ENCODE measurements around the gene S100A2.
A peak's percentile ranks its signal among the peaks of the same experiment; 100 is the strongest.
"Not testable (repeated sequence)": the region's sequence is repeated elsewhere in the genome, so short reads cannot be mapped to it uniquely, and the experiment has no call there.

The S100A2 gene

DNA sequence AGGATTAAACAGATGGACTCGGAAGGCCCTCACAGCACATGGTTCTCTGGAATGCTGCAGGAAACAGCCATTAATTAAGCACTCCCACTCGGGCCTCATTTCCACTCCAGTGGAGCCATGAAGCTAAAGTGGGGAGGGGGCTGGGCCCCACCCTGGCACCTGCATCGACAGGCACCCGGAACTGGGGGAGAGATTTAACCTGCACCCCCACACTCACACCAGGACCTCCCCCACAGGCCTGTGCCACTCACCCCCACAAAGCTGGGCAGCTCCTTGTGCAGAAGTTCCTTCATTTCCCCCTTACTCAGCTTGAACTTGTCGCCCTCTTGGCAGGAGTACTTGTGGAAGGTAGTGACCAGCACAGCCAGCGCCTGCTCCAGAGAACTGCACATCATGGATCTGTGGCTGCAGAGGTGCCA is 2.2 kb downstream of the S100A2 start:
- DNase-seq (ENCODE audit: low spot score) = no peak

DNA sequence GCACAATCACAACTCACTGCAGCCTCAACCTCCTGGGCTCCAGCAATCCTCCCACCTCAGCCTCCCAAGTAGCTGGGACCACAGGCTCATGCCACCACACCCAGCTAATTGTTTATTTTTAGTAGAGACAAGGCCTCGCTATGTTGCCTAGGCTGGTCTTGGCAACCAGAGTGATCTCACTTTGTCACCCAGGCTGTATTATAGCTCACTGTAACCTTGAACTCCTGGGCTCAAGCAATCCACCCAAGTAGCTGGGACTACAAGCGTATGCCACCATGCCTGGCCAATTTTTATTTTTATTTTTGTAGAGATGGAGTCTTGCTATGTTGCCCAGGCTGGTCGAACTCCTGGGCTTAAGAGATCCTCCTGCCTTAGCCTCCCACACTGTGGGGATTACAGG is 3.6 kb downstream of the S100A2 start:
- not testable (repeated sequence) for DNase-seq (ENCODE audit: low spot score)

DNA sequence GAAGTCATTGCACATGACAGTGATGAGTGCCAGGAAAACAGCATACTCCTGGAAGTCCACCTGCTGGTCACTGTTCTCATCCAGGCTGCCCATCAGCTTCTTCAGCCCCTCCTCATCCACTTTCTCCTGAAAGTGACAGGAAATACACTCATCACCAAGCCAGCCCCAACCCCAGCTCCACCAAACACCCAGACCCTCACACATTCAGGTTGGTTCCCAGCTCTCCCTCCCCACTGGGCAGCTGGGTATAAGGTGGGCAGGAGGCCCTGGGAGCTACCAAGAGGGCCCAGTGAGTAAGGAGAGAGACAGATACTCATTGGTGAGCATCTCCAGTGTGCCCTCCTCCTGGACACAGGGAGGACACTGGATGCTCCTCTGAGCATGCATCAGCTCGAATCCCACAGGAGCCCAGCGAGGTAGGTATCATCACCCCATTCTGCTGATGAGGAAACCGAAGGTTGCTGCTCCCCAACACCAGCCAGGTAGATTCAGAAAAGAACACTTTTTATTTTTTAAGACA is 4.1 kb downstream of the S100A2 start:
- DNase-seq (ENCODE audit: low spot score) = no peak

DNA sequence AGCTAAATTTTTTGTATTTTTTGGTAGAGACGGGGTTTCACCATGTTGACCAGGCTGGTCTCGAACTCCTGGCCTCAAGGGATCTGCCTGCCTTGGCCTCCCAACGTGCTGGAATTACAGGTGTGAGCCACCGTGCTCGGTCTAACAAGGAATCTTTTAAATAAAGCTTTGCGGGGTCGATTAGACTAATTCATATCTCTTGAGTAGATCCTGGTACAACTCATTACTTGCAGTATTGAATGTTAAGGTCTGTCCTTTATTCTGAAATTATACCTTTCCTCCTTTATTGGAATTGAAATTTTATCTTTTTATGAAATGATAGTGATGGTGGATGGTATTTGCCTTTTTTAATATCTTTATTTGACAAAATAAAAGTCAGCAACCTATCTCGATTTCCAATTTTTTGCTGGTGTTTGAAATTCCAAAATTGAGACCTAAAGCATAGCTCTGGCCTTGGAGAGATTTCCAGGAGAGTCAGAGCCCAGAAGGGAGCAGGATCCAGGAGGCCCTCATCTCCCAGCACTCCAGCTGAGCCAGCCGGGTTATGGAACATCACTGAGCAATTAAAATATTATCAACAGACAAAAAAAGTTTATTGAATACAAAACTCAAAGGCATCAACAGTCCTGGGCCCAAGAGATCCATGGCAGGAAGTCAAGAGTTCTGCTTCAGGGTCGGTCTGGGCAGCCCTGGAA is 4.7 kb downstream of the S100A2 start:
- DNase-seq (ENCODE audit: low spot score) = no peak

- no peak for DNase-seq (ENCODE audit: low spot score)
These were observed 5.4 kb downstream of the S100A2 start for GRCh38 chr1:153560241-153560640.

DNA sequence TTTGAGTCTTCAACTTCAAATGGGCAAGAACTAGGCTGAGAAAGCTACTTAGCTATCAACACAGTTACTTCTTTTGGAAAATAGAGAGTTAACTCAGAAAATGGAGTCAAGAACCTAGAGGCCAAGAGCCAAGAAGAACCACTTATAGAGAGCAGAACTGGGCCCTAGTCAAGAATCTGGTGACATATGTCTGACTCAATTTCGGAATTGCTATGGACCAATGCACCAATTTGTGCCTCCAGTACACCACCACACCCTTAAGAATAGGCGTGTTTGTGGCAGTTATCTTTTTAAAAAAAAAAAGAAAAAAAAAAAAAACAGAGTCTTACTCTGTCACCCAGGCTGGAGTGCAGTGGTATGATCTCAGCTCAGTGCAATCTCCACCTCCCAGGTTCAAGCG is 7.8 kb downstream of the S100A2 start:
- no peak for DNase-seq (ENCODE audit: low spot score)

- no peak for DNase-seq (ENCODE audit: low spot score)
These were observed 9.3 kb downstream of the S100A2 start for GRCh38 chr1:153556348-153556747.

- DNase-seq (ENCODE audit: low spot score) = no peak
These were observed 11.7 kb downstream of the S100A2 start for GRCh38 chr1:153553830-153554541.

- DNase-seq (ENCODE audit: low spot score) = no peak
These were observed 12.5 kb downstream of the S100A2 start for GRCh38 chr1:153553096-153553495.

- DNase-seq (ENCODE audit: low spot score) = no peak
These were observed 13.3 kb downstream of the S100A2 start for GRCh38 chr1:153552335-153552734.

GRCh38 chr1:153550827-153551500 is 14.7 kb downstream of the S100A2 start:
- DNase-seq (ENCODE audit: low spot score) = no peak

DNA sequence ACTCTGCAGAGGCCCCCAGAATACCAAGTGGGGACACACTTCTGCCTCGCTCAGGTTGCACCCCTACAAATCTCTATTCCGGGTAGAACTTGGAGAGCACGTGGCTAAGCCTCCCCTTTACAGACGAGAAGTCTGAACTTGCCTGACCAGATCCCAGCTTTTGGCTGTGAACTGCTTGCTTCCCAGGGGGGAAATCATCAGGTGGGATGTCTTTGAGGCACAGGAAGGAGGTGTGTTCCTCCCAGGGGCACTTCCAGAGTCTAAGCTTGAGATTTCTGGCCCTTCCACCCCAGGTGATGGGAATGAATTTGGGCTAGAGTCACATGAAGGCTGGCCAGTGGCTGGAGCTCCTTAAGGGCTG is 15.3 kb downstream of the S100A2 start:
- no peak for DNase-seq (ENCODE audit: low spot score)

DNA sequence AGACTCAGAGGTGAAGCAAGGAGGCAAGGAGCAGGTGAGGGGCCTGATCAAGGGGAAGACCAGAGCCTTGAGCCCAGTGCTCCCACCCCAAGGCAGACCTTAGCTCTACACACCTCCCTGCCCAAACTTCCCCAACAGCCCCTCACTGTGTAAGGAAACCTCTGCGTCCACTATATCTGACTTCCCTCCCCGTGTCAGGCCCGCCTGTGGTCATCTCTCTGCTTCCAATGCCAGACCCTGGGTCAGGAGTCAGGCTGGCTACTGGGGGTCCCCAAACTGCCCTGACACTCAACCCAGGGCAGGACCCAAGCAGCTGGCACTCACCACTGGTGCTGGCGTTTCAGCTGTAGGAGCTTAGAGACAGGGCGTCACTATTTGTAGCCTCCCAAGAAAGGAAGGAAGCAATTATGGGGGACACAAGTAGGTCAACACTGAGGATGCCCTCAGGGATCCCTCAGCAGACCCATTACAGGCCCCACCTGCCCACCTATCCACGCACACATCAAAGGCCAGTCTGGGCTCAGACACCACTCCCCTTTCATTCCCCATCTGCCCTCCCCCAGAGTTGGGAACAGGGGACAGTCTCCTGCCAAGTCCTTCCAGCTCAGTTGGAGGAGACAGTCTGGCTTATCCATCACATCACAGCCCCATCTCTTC is 15.8 kb downstream of the S100A2 start:
- DNase-seq (ENCODE audit: low spot score) = no peak

DNA sequence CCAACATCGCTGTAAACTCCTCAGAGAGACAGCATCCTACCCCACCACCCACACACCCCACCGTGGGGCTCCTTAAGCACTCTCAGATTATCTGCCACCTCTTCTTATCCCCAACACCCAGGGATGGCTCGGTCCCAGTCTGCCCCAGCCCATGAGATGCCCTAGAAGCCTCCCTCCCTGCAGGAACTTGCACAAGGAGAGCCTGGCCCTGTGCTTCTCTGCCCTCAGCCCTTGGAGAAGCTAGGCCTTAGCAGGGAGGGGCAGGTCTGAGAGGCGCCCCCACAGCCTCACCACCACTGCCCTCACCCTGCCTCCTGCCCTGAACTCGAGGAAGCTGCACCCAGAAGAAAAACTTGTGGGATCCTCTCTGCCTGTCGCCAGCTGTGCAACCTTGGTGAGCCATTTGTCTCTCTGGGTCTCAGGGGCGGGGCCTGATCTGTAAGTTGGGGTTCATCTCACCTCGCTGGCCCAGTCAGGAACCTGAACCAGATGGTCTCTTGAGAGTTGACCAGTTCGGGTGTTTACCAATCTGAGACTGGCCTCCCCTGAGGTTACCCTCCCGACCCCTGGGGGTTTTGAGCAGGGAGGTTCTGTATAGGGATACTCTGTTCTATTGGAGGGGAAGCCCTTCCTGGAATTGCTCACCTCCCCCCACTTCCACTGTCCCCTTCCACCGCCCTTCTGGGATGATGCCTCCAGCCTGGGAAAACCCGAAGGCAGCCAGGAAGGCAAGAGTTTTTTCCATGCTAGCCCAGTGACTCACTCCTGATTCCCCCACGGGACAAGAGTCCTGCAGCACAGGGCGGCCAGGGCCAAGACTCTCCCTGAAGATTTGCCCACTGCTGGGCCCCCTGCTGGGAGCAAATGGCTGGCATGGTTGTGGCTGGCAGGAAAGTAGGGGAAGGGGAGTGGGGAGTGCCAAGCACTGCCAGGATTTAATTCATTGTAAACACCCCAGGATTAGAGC is 16.6 kb downstream of the S100A2 start, which contains the start of gene S100A3:
TSS of gene S100A3 (minus strand) at position 537 of the 967 bp plus-strand sequence. CDS start 773 bp downstream, outside the sequence.
- DNase-seq (ENCODE audit: low spot score) = no peak

DNA sequence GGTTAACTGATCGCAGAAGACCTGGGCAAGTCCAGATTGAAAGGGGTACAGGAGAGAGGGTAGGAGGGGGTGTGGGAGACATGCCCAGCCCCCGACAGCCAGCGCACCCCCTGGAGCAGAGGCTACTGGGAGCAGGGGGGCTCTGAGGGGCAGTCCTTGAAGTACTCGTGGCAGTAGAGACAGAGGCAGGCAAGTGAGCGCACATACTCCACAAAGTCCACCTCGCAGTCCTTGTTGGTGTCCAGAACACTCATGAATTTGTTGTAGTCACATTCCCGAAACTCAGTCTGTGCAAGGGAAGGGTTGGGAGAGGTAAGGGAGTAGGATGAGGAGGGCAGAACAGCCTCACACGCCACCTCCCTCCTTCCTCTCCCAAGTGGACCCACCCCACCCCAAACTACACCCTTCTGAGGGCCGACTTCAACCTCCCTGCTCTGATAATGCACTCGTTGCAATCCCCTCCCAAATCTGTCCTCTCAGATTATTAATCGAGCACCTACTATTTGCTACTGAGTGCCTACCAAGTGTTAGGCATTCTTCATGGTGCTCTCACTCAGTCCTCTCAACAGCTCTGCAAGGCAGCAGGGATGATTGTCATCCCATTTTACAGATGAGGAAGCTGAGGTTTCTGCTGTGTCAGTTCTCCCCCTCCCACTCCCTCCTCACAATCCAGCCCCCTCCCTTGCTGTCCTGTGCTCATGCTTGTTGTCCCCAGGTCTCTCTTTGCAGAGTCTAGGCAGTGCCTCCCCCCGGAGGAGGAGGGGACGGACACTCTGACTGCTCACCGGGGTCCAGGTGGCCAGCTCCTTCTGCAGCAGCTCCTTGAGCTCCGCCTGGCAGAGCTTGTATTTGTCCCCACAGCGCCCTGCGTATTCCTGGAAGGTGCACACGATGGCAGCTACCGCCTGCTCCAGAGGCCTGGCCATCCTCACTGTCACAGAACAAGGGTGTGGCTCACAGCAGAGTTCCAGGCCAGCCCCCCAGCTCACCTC is 17.8 kb downstream of the S100A2 start:
- no peak for DNase-seq (ENCODE audit: low spot score)

- DNase-seq (ENCODE audit: low spot score) = no peak
These were observed 18.7 kb downstream of the S100A2 start for GRCh38 chr1:153546796-153547559.

GRCh38 chr1:153546371-153546770 is 19.3 kb downstream of the S100A2 start:
- no peak for DNase-seq (ENCODE audit: low spot score)

DNA sequence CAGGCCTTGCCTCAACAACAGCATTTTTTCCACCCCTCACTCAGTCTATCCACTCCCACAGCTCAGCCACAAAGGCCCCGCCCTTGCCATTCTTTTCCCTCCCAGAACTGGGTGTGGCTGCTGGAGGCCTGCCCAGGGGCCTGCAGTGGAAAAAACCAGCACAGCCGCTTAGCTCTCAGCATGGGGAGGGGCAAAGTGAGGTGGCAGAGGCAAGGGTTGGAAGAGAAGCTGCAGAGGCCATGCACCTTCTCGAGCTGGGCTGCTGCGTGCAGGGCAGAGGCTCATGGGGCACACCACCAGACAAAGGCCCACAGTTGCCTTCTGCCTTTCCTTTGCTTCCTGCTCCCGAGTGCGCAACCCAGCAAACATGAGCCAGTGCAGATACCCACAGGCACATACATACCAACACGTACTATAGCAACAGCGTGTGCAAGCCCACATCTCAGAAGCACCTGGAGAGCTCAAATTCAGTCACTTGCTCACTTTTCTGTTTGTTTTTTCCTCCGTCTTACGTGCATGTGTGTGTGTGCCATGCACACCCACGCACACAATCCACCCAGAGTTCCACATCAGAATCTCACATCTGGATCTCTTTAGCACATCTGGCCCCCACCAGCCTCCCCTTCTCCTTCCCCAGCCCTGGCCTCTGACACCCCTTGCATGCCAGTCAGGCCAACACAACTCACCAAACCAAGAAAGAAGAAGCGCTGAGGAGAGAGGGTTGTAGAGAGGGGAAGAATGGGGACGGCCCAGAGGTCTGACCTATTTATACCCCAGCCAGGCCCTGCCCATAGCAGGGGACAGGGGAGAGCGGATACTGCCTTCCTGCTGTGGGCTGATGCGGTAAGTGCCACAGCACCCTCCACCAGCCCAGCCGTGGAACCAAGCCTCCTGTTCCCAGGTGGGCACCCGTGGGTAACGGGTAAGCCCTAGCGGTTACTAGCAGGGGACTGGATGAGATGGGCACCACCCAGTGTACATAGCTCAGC is 20.3 kb downstream of the S100A2 start, which contains the start of gene S100A4:
TSS of gene S100A4 (minus strand) at position 740 of the 989 bp plus-strand sequence. CDS start 1,012 bp downstream, outside the sequence.
- DNase-seq (ENCODE audit: low spot score) = peak; percentile 76

All from globus pallidus (tissue), 1 donor.